Lower leg skin (tissue), 4 donors: ENCODE measurements around the gene S100B. TPM values are rescaled to one million over a fixed set of nuclear protein-coding genes. Genes with fewer than 3 reads are reported as not detected.

Source experiments
- DNase-seq, 2 donors: peaks; one replicate each; pipeline ENCODE4 v3.0.0-alpha.2; 2019; ENCODE audit warnings: low spot score in 2 of 2
- H3K4me3 ChIP-seq: fragments of 200-600 bp; sonication (generic); 2 replicates; pipeline ENCODE4 v1.5.1; 2017; ENCODE audit warnings: mild to moderate bottlenecking, low read depth; ENCODE audit not compliant: poor library complexity, severe bottlenecking
- CTCF ChIP-seq, 3 donors: fragments of 450-650 bp; IDR thresholded peaks; one replicate each; pipeline ENCODE4 v1.5.1; 2016; ENCODE audit warnings: antibody characterized with exemption in 3 of 3, mild to moderate bottlenecking in 3 of 3, moderate library complexity in 2 of 3
- POLR2A ChIP-seq, 2 donors: fragments of 450-650 bp; IDR thresholded peaks; one replicate each; pipeline ENCODE4 v1.6.1; 2016 to 2017; ENCODE audit warnings: antibody characterized with exemption in 2 of 2, mild to moderate bottlenecking in 1 of 2, moderate library complexity in 1 of 2
- WGBS, 2 donors: methylation state at CpG; one replicate each; pipeline ENCODE4 v1.1.5; 2018; 5-methylcytosine and 5-hydroxymethylcytosine counted together
- intact Hi-C: fragments of 100-400 bp; cut with DNase I; formaldehyde crosslinking; loops from one replicate; pipeline ENCODE4 v1.15.0; 2023; ENCODE audit warnings: low total_unique reads
- total RNA-seq, 4 donors: library from RNA; depleted of rRNA; stranded (reverse); fragments of >200 nt; gene quantifications; one replicate each; pipeline ENCODE4 v1.1.0, GENCODE V29; 2016

S100B gene
- total RNA-seq, 4 donors from 2014 or later: 5.4 to 18.3 (median 13.7) TPM

- TF ChIP-seq CTCF (IDR thresholded peaks at IDR 0.05) (no peak), POLR2A (IDR thresholded peaks at IDR 0.05) (no peak)
- DNase-seq: no peak
- intact Hi-C loops: no loop called here
- WGBS, 2 donors: 80 to 85% methylated on average over 6 of the region's 6 CpGs
- no peak overlapping the region for H3K4me3 ChIP-seq
Observed at GRCh38 chr21:46613391-46613790, 8.5 kb upstream of the S100B start.

DNA sequence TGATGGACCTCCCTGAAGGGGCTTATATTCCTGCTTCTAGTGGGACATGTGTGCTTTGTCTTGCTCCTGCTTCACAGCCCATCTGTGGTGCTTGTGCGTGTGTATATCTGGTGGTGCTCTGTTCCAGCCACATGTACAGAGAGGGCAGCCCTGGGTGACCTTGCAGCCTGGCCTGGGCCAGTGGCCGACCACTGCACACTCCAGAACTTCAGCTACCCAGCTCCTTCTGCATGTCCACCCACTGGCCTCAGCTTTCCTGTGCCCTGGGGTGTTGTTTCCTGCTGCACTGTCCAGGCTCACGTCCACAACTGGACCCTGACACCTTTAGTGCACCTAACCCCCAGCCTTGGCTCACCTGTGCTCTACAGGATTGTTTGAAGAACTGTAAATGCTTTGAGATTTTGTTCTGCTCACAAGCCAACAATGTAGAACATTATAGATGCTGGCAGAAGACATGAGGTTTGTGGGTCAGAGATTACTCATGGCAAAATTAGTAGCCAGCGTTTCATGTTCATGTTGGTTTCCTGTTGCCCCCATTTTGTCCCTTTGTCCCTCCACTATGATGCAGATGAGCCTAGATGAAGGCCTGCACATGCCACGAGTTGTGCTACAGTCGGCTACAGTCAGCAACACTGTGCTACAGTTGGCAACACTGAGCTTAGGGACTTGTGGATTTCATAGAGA lies 5.3 kb upstream of the S100B start:
- WGBS, 2 donors: 86 to 91% methylated on average over 6 of the region's 6 CpGs
- TF ChIP-seq POLR2A (IDR thresholded peaks at IDR 0.05) (no peak), CTCF (IDR thresholded peaks at IDR 0.05) (no peak)

GRCh38 chr21:46608672-46609111 lies 3.8 kb upstream of the S100B start:
- no peak for DNase-seq
- no peak overlapping the region for H3K4me3 ChIP-seq
- 84% methylated on average over 3 of the region's 3 CpGs for WGBS, 2 donors
- TF ChIP-seq CTCF (IDR thresholded peaks at IDR 0.05) (no peak), POLR2A (IDR thresholded peaks at IDR 0.05) (no peak)
- intact Hi-C loops: no loop called here

More for the DNA sequence above, 5.3 kb upstream of the S100B start:
- intact Hi-C loops: no loop called here
- no peak for DNase-seq
- H3K4me3 ChIP-seq: no peak overlapping the region

GRCh38 chr21:46607636-46608035 lies 2.8 kb upstream of the S100B start:
- no peak for DNase-seq
- no peak overlapping the region for H3K4me3 ChIP-seq
- TF ChIP-seq POLR2A (IDR thresholded peaks at IDR 0.05) (no peak), CTCF (IDR thresholded peaks at IDR 0.05) (no peak)
- 89 to 94% methylated on average over 2 of the region's 2 CpGs for WGBS, 2 donors
- intact Hi-C loops: no loop called here

GRCh38 chr21:46606427-46606813 lies 1.5 kb upstream of the S100B start:
- H3K4me3 ChIP-seq: no peak overlapping the region
- intact Hi-C loops: no loop called here
- no peak for DNase-seq
- WGBS, 2 donors: 68 to 80% methylated on average over 7 of the region's 7 CpGs
- TF ChIP-seq POLR2A (IDR thresholded peaks at IDR 0.05): no peak
- no peak for TF ChIP-seq CTCF (IDR thresholded peaks at IDR 0.05)
